DMS153 (cell line): ENCODE measurements around the gene LRRN4.

Source experiments
- DNase-seq: peaks from one replicate; lab custom pipeline; 2025; lab: John Stamatoyannopoulos, UW

LRRN4 gene

GRCh38 chr20:6053776-6054688 lies at the start of gene LRRN4:
LRRN4 (minus strand) TSS chr20:6054060; CDS start chr20:6052799, 1,261 bp downstream.
- DNase-seq, result peak; percentile 11

GRCh38 chr20:6103301-6103700 lies 49.4 kb upstream of the LRRN4 start:
- no peak for DNase-seq

GRCh38 chr20:6101346-6101745 lies 47.5 kb upstream of the LRRN4 start:
- DNase-seq, result no peak

DNA sequence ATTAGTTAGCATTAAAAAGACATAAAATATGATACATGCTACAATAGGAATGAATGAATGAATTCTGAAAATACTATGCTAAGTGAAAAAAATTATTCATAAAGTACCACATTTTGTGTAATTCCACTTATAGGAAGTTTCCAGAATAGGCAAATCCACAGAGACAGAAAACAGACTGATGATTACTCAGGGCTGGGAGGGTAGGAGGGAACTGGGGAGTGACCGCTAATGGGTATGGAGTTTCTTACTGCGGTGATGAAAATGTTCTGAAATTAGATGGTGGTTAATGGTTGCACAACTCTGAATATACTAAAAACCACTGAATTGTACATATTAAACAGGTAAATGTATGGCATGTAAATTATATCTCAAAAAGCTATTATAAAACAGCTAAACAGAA lies 46.4 kb upstream of the LRRN4 start:
- no peak for DNase-seq

GRCh38 chr20:6099819-6100218 lies 46.0 kb upstream of the LRRN4 start:
- no peak for DNase-seq

- DNase-seq, result no peak
Measured at GRCh38 chr20:6095409-6095808, 41.5 kb upstream of the LRRN4 start.

DNA sequence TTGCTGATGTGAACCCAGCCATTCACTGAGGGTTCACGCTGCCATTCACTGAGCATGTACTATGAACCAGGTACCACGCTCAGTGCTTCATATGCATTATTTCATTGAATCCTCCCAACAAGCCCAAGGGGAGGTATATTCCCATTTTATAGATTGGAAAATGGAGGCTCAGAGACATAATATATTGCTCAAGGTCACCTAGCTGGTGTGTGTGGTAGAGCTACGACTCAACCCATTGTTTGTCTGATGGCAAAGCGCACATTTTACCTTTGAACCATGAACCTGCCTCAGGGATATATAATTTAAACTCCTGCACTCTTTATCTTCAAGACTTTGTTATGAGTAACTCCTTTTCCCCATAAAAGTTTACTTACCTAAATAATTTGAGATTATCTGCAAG lies 40.7 kb upstream of the LRRN4 start:
- DNase-seq, result no peak

DNA sequence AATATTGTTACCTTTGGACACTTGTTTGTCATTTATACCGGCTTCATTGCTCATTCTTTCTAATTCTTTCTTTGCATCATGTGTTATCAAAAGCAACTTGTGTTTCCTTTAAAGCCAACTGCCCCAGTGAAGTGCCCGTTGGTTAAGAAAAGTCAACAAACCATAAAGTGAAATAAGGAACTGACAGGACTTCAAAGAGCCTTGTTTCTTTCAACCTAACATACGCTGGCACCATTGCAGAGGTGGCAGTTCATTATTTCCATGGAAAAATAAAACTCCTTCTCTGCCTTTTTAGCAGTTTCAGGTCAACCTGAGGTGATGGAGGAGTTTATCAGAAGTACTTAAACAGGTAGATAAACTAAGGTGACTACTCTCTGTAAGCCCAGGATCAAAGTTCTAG lies 40.2 kb upstream of the LRRN4 start:
- no peak for DNase-seq

DNA sequence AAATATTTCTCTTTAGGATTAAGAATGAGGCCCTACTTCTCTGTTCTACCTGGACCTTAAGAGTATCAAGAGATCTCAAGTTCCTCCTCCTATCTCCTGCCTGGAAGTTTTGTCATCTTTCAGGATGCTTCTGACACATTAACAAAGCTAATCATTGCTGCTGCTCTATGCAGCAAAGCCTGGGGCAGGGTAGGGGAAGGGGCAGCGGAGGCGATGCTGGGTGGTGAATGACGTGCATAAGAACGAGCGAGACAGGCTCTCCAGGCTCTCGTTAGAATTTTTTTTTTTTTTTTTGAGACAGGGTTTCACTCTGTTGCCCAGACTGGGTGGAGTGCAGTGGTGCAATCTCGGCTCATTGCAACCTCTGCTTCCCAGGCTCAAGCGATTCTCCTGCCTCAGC lies 37.8 kb upstream of the LRRN4 start:
- no peak for DNase-seq

GRCh38 chr20:6086868-6087267 lies 33.0 kb upstream of the LRRN4 start:
- no peak for DNase-seq

DNA sequence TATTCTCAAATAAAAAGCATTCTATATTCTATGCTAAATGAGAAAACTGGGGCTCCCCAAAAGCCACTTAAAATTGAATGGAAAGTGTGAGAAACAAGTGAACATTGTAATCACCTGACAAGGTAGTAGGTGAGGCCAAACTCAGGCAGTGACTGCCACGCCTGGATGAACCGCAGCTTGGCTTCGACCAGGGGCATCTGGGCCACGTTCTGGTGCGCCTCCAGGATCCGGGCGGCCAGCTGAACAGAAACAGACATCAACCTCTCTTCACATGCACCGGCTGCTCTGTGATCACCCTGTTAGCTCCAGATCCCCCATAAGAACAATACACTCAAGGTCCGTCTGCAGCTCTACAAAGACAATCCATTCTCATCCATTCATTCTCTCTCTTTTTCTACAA lies 30.1 kb upstream of the LRRN4 start:
- DNase-seq, result no peak

DNA sequence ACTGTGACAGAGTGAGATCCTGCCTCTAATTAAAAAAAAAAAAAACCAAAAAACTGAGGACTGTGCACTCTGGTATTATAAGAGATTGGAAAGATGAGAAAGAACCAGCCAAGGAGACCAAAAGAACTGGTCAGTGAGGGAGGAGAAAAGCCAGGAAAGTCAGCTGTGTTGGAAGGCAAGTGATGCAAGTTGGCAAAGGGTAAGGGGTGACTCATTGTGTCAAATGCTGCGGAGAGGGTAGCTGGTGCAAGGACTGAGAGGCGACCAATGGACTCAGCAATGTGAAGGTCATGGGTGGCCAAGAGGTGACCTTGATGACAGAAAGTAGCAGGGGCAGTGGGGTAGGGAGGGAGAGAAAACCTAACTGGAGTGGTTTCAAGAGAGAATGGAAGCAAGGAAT lies 27.4 kb upstream of the LRRN4 start:
- DNase-seq, result no peak

- DNase-seq, result no peak
Measured at GRCh38 chr20:6079016-6079415, 25.2 kb upstream of the LRRN4 start.

GRCh38 chr20:6075428-6076219 lies 21.8 kb upstream of the LRRN4 start:
- no peak for DNase-seq

GRCh38 chr20:6074784-6075183 lies 20.9 kb upstream of the LRRN4 start:
- no peak for DNase-seq

DNA sequence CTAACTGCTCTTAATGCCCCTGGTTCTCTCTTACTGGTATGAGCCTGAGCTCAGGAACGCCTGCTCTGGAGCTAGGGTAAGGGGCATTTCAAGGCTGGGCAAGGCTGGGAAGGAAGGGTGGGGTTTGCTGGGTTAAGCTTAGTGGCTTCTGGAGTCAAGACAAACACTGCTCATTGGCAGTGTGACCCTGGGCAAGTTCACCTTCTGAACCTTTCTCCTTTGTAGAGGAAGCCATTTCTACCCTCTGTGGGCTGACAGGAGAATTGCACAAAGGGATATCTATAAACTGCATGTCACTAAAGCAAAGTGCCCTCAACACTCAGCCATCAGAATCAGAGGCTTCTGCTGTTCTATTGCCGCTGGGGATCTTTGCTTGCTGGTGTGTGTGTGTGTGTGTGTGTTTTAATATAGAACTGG lies 20.3 kb upstream of the LRRN4 start:
- peak; percentile 51 for DNase-seq

DNA sequence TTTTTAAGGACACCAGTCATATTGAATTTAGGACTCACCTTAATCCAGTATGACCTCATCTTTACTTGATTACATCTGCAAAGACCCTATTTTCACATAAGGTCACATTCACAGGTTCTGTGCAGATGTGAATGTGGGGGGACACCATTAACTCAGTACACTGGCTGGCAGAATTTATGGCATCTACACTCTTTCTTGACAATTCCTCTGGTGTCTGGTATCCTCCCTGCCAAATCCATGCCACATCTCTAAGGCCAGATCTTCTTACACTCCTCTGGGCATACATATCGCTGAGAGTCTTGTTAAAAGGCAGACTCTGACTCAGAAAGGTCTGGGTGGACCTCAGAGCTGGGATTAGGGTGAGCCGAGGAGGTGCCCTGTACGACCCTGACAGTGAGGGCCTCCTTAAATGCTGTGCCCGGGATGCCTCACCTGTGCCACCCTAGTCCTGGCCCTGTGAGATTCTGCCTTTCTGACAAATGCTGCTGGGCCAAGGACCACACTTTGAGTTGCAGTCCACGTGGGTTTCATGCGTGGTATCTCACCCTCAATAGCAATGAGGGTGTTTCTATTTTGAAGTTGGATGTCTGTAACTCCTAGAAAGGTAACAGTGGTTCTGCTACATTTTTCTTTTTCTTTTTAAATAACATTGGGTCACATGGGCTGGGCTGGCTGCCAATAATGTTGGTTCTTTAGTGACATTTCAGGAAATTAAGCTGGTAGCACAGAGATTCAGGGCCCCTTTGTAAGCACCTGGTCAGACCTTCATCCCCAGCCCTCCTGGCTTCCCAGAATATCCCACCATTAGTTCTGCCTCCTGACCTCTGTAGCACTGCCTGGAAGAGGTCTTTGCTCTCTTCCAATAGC lies 17.2 kb upstream of the LRRN4 start:
- DNase-seq, result no peak

GRCh38 chr20:6069669-6070068 lies 15.8 kb upstream of the LRRN4 start:
- no peak for DNase-seq

DNA sequence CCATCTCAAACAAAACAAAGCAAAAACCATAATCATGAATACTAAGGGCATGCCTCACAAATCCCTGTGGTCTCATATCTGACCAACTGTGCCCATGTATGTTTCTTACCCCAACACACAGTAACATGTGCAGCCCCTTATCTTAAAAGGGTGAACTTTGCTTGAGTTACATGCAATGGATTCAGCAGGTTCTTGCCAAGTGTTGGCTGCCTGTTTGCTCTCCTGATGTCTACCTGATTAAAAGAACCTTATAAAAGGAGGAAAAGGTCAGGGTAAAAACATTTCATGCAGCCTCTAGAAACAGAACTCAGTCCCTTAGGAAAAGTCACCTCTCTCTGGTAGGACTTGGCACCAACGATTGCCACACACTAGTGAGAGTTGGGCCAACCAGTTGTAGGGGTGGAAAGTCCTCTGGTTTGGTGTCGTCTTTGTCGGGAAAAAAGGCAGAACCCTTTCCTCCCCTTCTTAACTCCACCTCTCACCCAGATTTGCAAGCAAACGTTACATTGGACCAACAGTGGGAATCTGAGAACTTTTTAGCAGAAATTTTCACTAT lies 14.0 kb upstream of the LRRN4 start:
- no peak for DNase-seq

GRCh38 chr20:6066582-6066981 lies 12.7 kb upstream of the LRRN4 start:
- DNase-seq, result no peak

- no peak for DNase-seq
Measured at GRCh38 chr20:6061544-6061943, 7.7 kb upstream of the LRRN4 start.

- DNase-seq, result no peak
Measured at GRCh38 chr20:6060213-6060612, 6.4 kb upstream of the LRRN4 start.
